Ectodermal cell (in vitro differentiated cells): ENCODE results near the gene CRTC1.
"Not testable (repeated sequence)": the region's sequence is repeated elsewhere in the genome, so short reads cannot be mapped to it uniquely, and the experiment has no call there.

ENCODE experiments used
- H3K27ac ChIP-seq: 2 replicates; pipeline ENCODE4 v1.7.0; 2013; ENCODE audit warnings: mild to moderate bottlenecking, low read depth, low read length; ENCODE audit not compliant: insufficient read depth, poor library complexity, severe bottlenecking
- H3K27me3 ChIP-seq: 2 replicates; pipeline ENCODE4 v1.7.0; 2013; ENCODE audit warnings: mild to moderate bottlenecking, low read length; ENCODE audit not compliant: insufficient read depth, control insufficient read depth, poor library complexity, severe bottlenecking
- H3K36me3 ChIP-seq: one replicate; pipeline ENCODE4 v1.7.0; 2013; ENCODE audit warnings: low read length; ENCODE audit not compliant: control insufficient read depth, insufficient read depth
- H3K4me1 ChIP-seq: one replicate; pipeline ENCODE4 v1.7.0; 2013; ENCODE audit warnings: low read length; ENCODE audit not compliant: control insufficient read depth, insufficient read depth
- H3K4me3 ChIP-seq: 2 replicates; pipeline ENCODE4 v1.7.0; 2013; ENCODE audit warnings: low read depth, low read length, control low read depth; ENCODE audit not compliant: insufficient read depth
- H3K9me3 ChIP-seq: 2 replicates; pipeline ENCODE4 v1.7.0; 2013; ENCODE audit warnings: mild to moderate bottlenecking, low read length, moderate library complexity; ENCODE audit not compliant: control insufficient read depth
- WGBS, 2 experiments: methylation state at CpG; one replicate each; pipeline ENCODE4 v1.1.7; 2013; ENCODE audit warnings: missing lambda C conversion rate in 2 of 2; 5-methylcytosine and 5-hydroxymethylcytosine counted together

The CRTC1 gene

GRCh38 chr19:18715416-18715815, 31.9 kb downstream of the CRTC1 start:
- H3K27ac ChIP-seq, result no peak overlapping the region
- no peaks in the 10 kb centered on the region for H3K27me3 ChIP-seq
- WGBS, 2 experiments, result 91% methylated on average over 5 of the region's 5 CpGs
- peaks cover 6% of the 10 kb centered on the region for H3K4me1 ChIP-seq
- H3K36me3 ChIP-seq, result no peaks in the 10 kb centered on the region
- H3K4me3 ChIP-seq, result no peak overlapping the region
- no peaks in the 10 kb centered on the region for H3K9me3 ChIP-seq

DNA sequence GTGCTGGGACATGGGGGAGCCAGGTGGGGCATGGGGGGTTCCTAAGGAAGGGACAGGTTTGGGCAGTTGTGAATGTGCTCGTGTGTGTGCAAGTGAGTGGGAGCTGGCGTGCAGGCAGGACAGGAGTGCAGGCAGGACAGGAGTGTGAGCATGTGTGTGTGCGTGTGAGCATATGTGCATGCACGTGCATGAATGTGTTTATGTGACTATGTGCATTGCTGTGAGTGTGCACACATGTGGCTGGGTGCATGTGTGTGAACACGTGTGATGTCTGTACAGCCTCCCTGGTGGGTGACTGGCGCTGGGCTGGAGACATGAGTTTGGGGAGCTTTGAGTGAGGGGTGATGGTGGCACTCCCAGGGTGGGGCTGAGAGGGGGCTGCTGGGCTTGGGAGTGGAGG, 33.4 kb downstream of the CRTC1 start:
- Histone ChIP-seq H3K9me3 (no peaks in the 10 kb centered on the region), H3K4me3 (no peak overlapping the region), H3K27ac (no peak overlapping the region), H3K4me1 (peaks cover 6% of the 10 kb centered on the region), H3K27me3 (no peaks in the 10 kb centered on the region), H3K36me3 (no peaks in the 10 kb centered on the region)
- 92 to 94% methylated on average over 6 of the region's 6 CpGs for WGBS, 2 experiments

DNA sequence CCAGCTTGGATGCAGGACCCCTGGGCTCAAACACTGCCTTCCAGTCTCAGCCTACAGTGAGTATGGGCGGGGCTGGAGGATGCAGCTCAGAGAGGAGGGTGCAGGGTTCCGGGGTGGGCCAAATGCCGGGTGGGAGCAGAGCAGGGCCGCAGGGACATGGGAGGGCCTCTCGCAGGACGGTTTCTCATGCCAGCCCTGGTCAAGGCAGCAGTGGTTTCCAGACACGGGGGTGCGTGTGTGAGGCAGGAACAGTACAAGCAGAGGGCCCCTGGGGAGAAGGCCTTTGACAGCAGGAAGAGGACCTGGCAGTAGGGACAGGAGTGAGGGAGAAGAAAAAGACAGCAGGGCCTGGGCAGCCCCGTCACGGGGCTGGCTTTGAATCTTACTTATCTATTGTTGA, 34.1 kb downstream of the CRTC1 start:
- Histone ChIP-seq H3K4me3 (no peak overlapping the region), H3K9me3 (no peaks in the 10 kb centered on the region), H3K36me3 (no peaks in the 10 kb centered on the region), H3K27ac (no peak overlapping the region), H3K27me3 (no peaks in the 10 kb centered on the region), H3K4me1 (peaks cover 6% of the 10 kb centered on the region)
- WGBS, 2 experiments, result 87 to 88% methylated on average over 10 of the region's 10 CpGs

DNA sequence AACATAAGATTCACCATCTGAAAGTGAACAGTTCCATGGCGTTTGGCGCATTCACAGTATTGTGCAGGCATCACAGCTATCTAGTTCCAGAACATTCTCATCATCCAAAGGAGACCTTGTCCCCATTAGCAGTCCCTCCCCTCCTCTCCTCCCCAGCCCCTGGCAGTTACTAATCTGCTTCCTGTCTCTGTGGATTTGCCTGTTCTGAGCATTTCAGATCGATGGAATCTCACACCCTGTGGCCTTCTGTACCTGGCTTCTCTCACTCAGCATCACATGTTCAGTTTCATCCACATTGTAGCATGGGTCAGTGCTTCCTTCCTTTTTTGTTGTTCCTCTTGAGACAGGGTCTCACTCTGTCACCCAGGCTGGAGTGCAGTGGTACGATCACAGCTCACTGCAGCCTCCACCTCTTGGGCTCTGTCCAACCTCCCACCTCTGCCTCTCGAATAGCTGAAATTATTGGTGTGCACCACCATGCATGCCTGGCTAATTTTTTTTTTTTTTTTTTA, 34.6 kb downstream of the CRTC1 start:
- Histone ChIP-seq H3K9me3 (no peaks in the 10 kb centered on the region), H3K4me1 (peaks cover 6% of the 10 kb centered on the region), H3K4me3 (no peak overlapping the region), H3K36me3 (no peaks in the 10 kb centered on the region), H3K27ac (no peak overlapping the region), H3K27me3 (no peaks in the 10 kb centered on the region)
- 92 to 93% methylated on average over 5 of the region's 5 CpGs for WGBS, 2 experiments

- H3K4me1 ChIP-seq, result peaks cover 6% of the 10 kb centered on the region
- no peaks in the 10 kb centered on the region for H3K36me3 ChIP-seq
- no peaks in the 10 kb centered on the region for H3K9me3 ChIP-seq
- WGBS, 2 experiments, result 90 to 92% methylated on average over 16 of the region's 16 CpGs
- H3K4me3 ChIP-seq, result no peak overlapping the region
- H3K27me3 ChIP-seq, result no peaks in the 10 kb centered on the region
- no peak overlapping the region for H3K27ac ChIP-seq
These were observed 35.5 kb downstream of the CRTC1 start for GRCh38 chr19:18718846-18719458.

- Histone ChIP-seq H3K4me1 (peaks cover 10% of the 10 kb centered on the region), H3K36me3 (no peaks in the 10 kb centered on the region), H3K9me3 (no peaks in the 10 kb centered on the region), H3K27ac (no peak overlapping the region), H3K4me3 (no peak overlapping the region), H3K27me3 (no peaks in the 10 kb centered on the region)
- 89 to 90% methylated on average over 25 of the region's 25 CpGs for WGBS, 2 experiments
These were observed 36.1 kb downstream of the CRTC1 start for GRCh38 chr19:18719541-18719940.

GRCh38 chr19:18723871-18724377, 40.4 kb downstream of the CRTC1 start:
- WGBS, 2 experiments, result 95 to 96% methylated on average over 21 of the region's 21 CpGs
- Histone ChIP-seq H3K36me3 (no peaks in the 10 kb centered on the region), H3K4me1 (peaks cover 5% of the 10 kb centered on the region), H3K9me3 (no peaks in the 10 kb centered on the region), H3K27ac (no peak overlapping the region), H3K4me3 (no peak overlapping the region), H3K27me3 (no peaks in the 10 kb centered on the region)

GRCh38 chr19:18725841-18726770, 42.6 kb downstream of the CRTC1 start:
- Histone ChIP-seq H3K4me3 (no peak overlapping the region), H3K4me1 (peaks cover 5% of the 10 kb centered on the region), H3K9me3 (no peaks in the 10 kb centered on the region), H3K36me3 (no peaks in the 10 kb centered on the region), H3K27ac (peak overlapping the region; percentile 8), H3K27me3 (no peaks in the 10 kb centered on the region)
- 93 to 94% methylated on average over 30 of the region's 30 CpGs for WGBS, 2 experiments

DNA sequence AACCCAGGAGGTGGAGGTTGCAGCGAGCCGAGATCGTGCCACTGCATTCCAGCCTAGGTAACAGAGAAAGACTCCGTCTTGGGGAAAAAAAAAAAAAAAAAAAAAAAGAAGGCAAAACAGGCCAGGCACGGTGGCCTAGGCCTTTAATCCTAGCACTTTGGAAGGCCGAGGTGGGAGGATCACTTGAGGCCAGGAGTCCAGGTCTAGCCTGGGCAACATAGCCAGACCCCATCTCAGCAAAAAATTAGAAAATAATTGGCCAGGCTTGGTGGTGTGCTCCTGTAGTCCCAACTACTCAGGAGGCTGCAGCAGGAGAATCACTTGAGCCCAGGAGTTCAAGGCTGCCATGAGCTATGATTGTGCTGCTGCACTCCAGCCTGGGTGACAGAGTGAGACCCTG, 43.4 kb downstream of the CRTC1 start:
- no peaks in the 10 kb centered on the region for H3K36me3 ChIP-seq
- H3K9me3 ChIP-seq, result no peaks in the 10 kb centered on the region
- H3K27ac ChIP-seq, result no peak overlapping the region
- WGBS, 2 experiments, result 86 to 87% methylated on average over 6 of the region's 6 CpGs
- peaks cover 5% of the 10 kb centered on the region for H3K4me1 ChIP-seq
- H3K27me3 ChIP-seq, result no peaks in the 10 kb centered on the region
- H3K4me3 ChIP-seq, result no peak overlapping the region

GRCh38 chr19:18727602-18728001, 44.1 kb downstream of the CRTC1 start:
- H3K27me3 ChIP-seq, H3K4me1 ChIP-seq, H3K4me3 ChIP-seq, H3K9me3 ChIP-seq, H3K36me3 ChIP-seq, H3K27ac ChIP-seq: not testable (repeated sequence)
- 94 to 95% methylated on average over 6 of the region's 6 CpGs for WGBS, 2 experiments
